Measurements from ENCODE around the gene RAB26. TPM values are rescaled to one million over a fixed set of nuclear protein-coding genes. Genes with fewer than 3 reads are reported as not detected.
"Not testable (repeated sequence)": the region's sequence is repeated elsewhere in the genome, so short reads cannot be mapped to it uniquely, and the experiment has no call there.

Gene RAB26
- polyA plus RNA-seq = 1 to 10 TPM in 1 of 3 donors, under 1 TPM in 1, not detected in 1; 0.34 to 1.4 TPM

GRCh38 chr16:2147981-2148671 is at the start of gene RAB26:
Gene RAB26, plus strand, starts transcription at chr16:2148625. Its CDS starts 159 bp downstream, at chr16:2148784.
- Mint-ChIP-seq H3K36me3 (no peaks in the 10 kb centered on the region), H3K9me3 (no peaks in the 10 kb centered on the region)

GRCh38 chr16:2101581-2101980 is 46.8 kb upstream of the RAB26 start:
- H3K27ac Mint-ChIP-seq; H3K36me3 Mint-ChIP-seq; H3K4me1 Mint-ChIP-seq; DNase-seq; H3K9me3 Mint-ChIP-seq; H3K4me3 Mint-ChIP-seq; H3K27me3 Mint-ChIP-seq (ENCODE audit: low read depth in 3 of 3): not testable (repeated sequence)

More at GRCh38 chr16:2147981-2148671, at the start of gene RAB26:
- peak; percentile 52 to 58 (median 55) for DNase-seq
- Mint-ChIP-seq H3K27me3 (ENCODE audit: low read depth in 3 of 3) (peaks cover 0 to 2% (median 0%) of the 10 kb centered on the region in 3 donors), H3K27ac (no peak within 1 kb of the TSS), H3K4me3 (peak within 1 kb of the TSS; percentile 48 to 68 (median 55)), H3K4me1 (peaks cover 2 to 8% of the 10 kb centered on the region in 2 donors)

GRCh38 chr16:2102471-2102870 is 46.0 kb upstream of the RAB26 start:
- Mint-ChIP-seq H3K4me1 (no peaks in the 10 kb centered on the region), H3K36me3 (peaks cover 1 to 2% (median 2%) of the 10 kb centered on the region in 3 donors), H3K4me3 (no peak overlapping the region), H3K27me3 (ENCODE audit: low read depth in 3 of 3) (peaks cover 0 to under 1% (median 0%) of the 10 kb centered on the region in 3 donors), H3K27ac (no peak overlapping the region), H3K9me3 (no peaks in the 10 kb centered on the region)
- DNase-seq = no peak

- not testable (repeated sequence) for H3K9me3 Mint-ChIP-seq; DNase-seq; H3K4me1 Mint-ChIP-seq; H3K27me3 Mint-ChIP-seq (ENCODE audit: low read depth in 3 of 3); H3K36me3 Mint-ChIP-seq; H3K4me3 Mint-ChIP-seq; H3K27ac Mint-ChIP-seq
Measured at GRCh38 chr16:2104464-2104863, 44.0 kb upstream of the RAB26 start.

- not testable (repeated sequence) for H3K9me3 Mint-ChIP-seq, H3K36me3 Mint-ChIP-seq, H3K4me3 Mint-ChIP-seq
Measured at GRCh38 chr16:2105291-2105690, 43.1 kb upstream of the RAB26 start.

GRCh38 chr16:2105769-2106168 is 42.7 kb upstream of the RAB26 start:
- H3K4me1 Mint-ChIP-seq; H3K27me3 Mint-ChIP-seq (ENCODE audit: low read depth in 3 of 3); H3K9me3 Mint-ChIP-seq; DNase-seq; H3K27ac Mint-ChIP-seq; H3K36me3 Mint-ChIP-seq; H3K4me3 Mint-ChIP-seq: not testable (repeated sequence)

More at GRCh38 chr16:2105291-2105690, 43.1 kb upstream of the RAB26 start:
- DNase-seq; H3K4me1 Mint-ChIP-seq; H3K27me3 Mint-ChIP-seq (ENCODE audit: low read depth in 3 of 3): not testable (repeated sequence)
- H3K27ac Mint-ChIP-seq = peak overlapping the region in 1 of 6 donors; percentile 11

GRCh38 chr16:2106211-2106610 is 42.2 kb upstream of the RAB26 start:
- not testable (repeated sequence) for H3K27me3 Mint-ChIP-seq (ENCODE audit: low read depth in 3 of 3); DNase-seq; H3K9me3 Mint-ChIP-seq; H3K27ac Mint-ChIP-seq; H3K4me3 Mint-ChIP-seq; H3K4me1 Mint-ChIP-seq; H3K36me3 Mint-ChIP-seq

- not testable (repeated sequence) for H3K27me3 Mint-ChIP-seq (ENCODE audit: low read depth in 3 of 3); H3K4me1 Mint-ChIP-seq; H3K36me3 Mint-ChIP-seq; H3K9me3 Mint-ChIP-seq; H3K4me3 Mint-ChIP-seq; DNase-seq
- peak overlapping the region in 1 of 6 donors; percentile 22 for H3K27ac Mint-ChIP-seq
Measured at GRCh38 chr16:2107121-2107790, 41.2 kb upstream of the RAB26 start.

- H3K27me3 Mint-ChIP-seq (ENCODE audit: low read depth in 3 of 3); H3K36me3 Mint-ChIP-seq; H3K4me3 Mint-ChIP-seq; H3K4me1 Mint-ChIP-seq; DNase-seq; H3K9me3 Mint-ChIP-seq; H3K27ac Mint-ChIP-seq: not testable (repeated sequence)
Measured at GRCh38 chr16:2107791-2108125, 40.7 kb upstream of the RAB26 start.

- not testable (repeated sequence) for H3K4me3 Mint-ChIP-seq; H3K4me1 Mint-ChIP-seq; H3K36me3 Mint-ChIP-seq; H3K27ac Mint-ChIP-seq; H3K27me3 Mint-ChIP-seq (ENCODE audit: low read depth in 3 of 3); H3K9me3 Mint-ChIP-seq; DNase-seq
Measured at GRCh38 chr16:2108446-2109270, 39.8 kb upstream of the RAB26 start.

GRCh38 chr16:2109271-2109580 is 39.2 kb upstream of the RAB26 start:
- H3K27ac Mint-ChIP-seq; H3K4me1 Mint-ChIP-seq; H3K36me3 Mint-ChIP-seq; H3K9me3 Mint-ChIP-seq; H3K4me3 Mint-ChIP-seq; DNase-seq; H3K27me3 Mint-ChIP-seq (ENCODE audit: low read depth in 3 of 3): not testable (repeated sequence)

GRCh38 chr16:2109872-2110271 is 38.6 kb upstream of the RAB26 start:
- not testable (repeated sequence) for H3K9me3 Mint-ChIP-seq; H3K4me3 Mint-ChIP-seq; H3K4me1 Mint-ChIP-seq; H3K36me3 Mint-ChIP-seq; DNase-seq; H3K27me3 Mint-ChIP-seq (ENCODE audit: low read depth in 3 of 3); H3K27ac Mint-ChIP-seq

- not testable (repeated sequence) for H3K36me3 Mint-ChIP-seq; H3K4me1 Mint-ChIP-seq; DNase-seq; H3K4me3 Mint-ChIP-seq; H3K9me3 Mint-ChIP-seq; H3K27ac Mint-ChIP-seq; H3K27me3 Mint-ChIP-seq (ENCODE audit: low read depth in 3 of 3)
Measured at GRCh38 chr16:2110332-2111008, 38.0 kb upstream of the RAB26 start.

- not testable (repeated sequence) for H3K27ac Mint-ChIP-seq; H3K36me3 Mint-ChIP-seq; DNase-seq; H3K27me3 Mint-ChIP-seq (ENCODE audit: low read depth in 3 of 3); H3K4me1 Mint-ChIP-seq; H3K4me3 Mint-ChIP-seq; H3K9me3 Mint-ChIP-seq
Measured at GRCh38 chr16:2111009-2111353, 37.4 kb upstream of the RAB26 start.

Measured in immature natural killer cell (primary cell).